GM19397 (cell line): ENCODE data around the gene ZNF318.
"Not testable (repeated sequence)": the region's sequence is repeated elsewhere in the genome, so short reads cannot be mapped to it uniquely, and the experiment has no call there.

Experiments used
- ATAC-seq: cut with Tn5 transposase; IDR thresholded peaks from one replicate; pipeline ENCODE4 v1.9.1; 2021; ENCODE audit warnings: mild to moderate bottlenecking, moderate library complexity; ENCODE audit not compliant: unreplicated experiment

The ZNF318 gene

GRCh38 chr6:43369174-43370002 lies at the start of gene ZNF318:
ZNF318 (minus strand) TSS chr6:43369647; CDS start chr6:43369365, 282 bp downstream.
- peak; percentile 88 for ATAC-seq

- ATAC-seq, result no peak
These were observed 47.5 kb upstream of the ZNF318 start for GRCh38 chr6:43416935-43417334.

GRCh38 chr6:43415275-43415674 lies 45.8 kb upstream of the ZNF318 start:
- ATAC-seq, result not testable (repeated sequence)

GRCh38 chr6:43413002-43413401 lies 43.6 kb upstream of the ZNF318 start:
- ATAC-seq, result no peak

- ATAC-seq, result no peak
These were observed 43.1 kb upstream of the ZNF318 start for GRCh38 chr6:43412541-43412940.

- not testable (repeated sequence) for ATAC-seq
These were observed 41.3 kb upstream of the ZNF318 start for GRCh38 chr6:43410776-43411175.

- no peak for ATAC-seq
These were observed 38.8 kb upstream of the ZNF318 start for GRCh38 chr6:43408259-43408658.

- no peak for ATAC-seq
These were observed 37.8 kb upstream of the ZNF318 start for GRCh38 chr6:43407296-43407695.

- ATAC-seq, result no peak
These were observed 35.9 kb upstream of the ZNF318 start for GRCh38 chr6:43405354-43405753.

- ATAC-seq, result no peak
These were observed 33.4 kb upstream of the ZNF318 start for GRCh38 chr6:43402820-43403219.

- no peak for ATAC-seq
These were observed 32.3 kb upstream of the ZNF318 start for GRCh38 chr6:43401730-43402129.

GRCh38 chr6:43399932-43400487 lies 30.6 kb upstream of the ZNF318 start:
- no peak for ATAC-seq

GRCh38 chr6:43396408-43397149 lies 27.1 kb upstream of the ZNF318 start:
- no peak for ATAC-seq

GRCh38 chr6:43395776-43396175 lies 26.3 kb upstream of the ZNF318 start:
- ATAC-seq, result no peak

- no peak for ATAC-seq
These were observed 25.5 kb upstream of the ZNF318 start for GRCh38 chr6:43394982-43395381.

- no peak for ATAC-seq
These were observed 24.2 kb upstream of the ZNF318 start for GRCh38 chr6:43393602-43394001.

- ATAC-seq, result not testable (repeated sequence)
These were observed 23.7 kb upstream of the ZNF318 start for GRCh38 chr6:43393133-43393532.

- ATAC-seq, result no peak
These were observed 22.1 kb upstream of the ZNF318 start for GRCh38 chr6:43391440-43392031.

- ATAC-seq, result not testable (repeated sequence)
These were observed 21.4 kb upstream of the ZNF318 start for GRCh38 chr6:43390753-43391439.

GRCh38 chr6:43389730-43390295 lies 20.4 kb upstream of the ZNF318 start:
- ATAC-seq, result no peak
